B cell (primary cell): ENCODE data around the gene SPN. TPM values are rescaled to one million over a fixed set of nuclear protein-coding genes. Genes with fewer than 3 reads are reported as not detected.

Experiments
- ATAC-seq: fragments of 200-7000 bp; cut with Tn5 transposase; one replicate; pipeline ENCODE4 v1.10.0; 2021; ENCODE audit warnings: low read depth, mild to moderate bottlenecking, moderate number of reproducible peaks, moderate library complexity
- CTCF ChIA-PET: fragments of 350-600 bp; sonication (Branson Sonifier 250); formaldehyde crosslinking; loops from one replicate; lab custom pipeline; 2021; ENCODE audit warnings: antibody characterized with exemption, inconsistent platforms; lab: Charles Lee
- POLR2A ChIA-PET: fragments of 350-600 bp; sonication (Branson Sonifier 250); formaldehyde crosslinking; loops from one replicate; lab custom pipeline; 2021; ENCODE audit warnings: antibody characterized with exemption; lab: Charles Lee
- DNase-seq: peaks from one replicate; pipeline ENCODE4 v3.0.0; 2013
- H2AFZ ChIP-seq: 2 replicates; pipeline ENCODE4 v1.6.1; 2012; ENCODE audit warnings: mild to moderate bottlenecking, low read depth, low read length; ENCODE audit not compliant: insufficient read depth, poor library complexity, severe bottlenecking
- H3K27ac ChIP-seq, 2 donors: 1 replicate in 1 of 2; 2 replicates in 1 of 2; pipeline ENCODE4 v1.5.1; 2012 to 2013; ENCODE audit warnings: low read length in 2 of 2, mild to moderate bottlenecking in 2 of 2, moderate library complexity in 1 of 2
- H3K27me3 ChIP-seq, 4 experiments: fragments of 200-600 bp in 1 of 4; sonication (generic) in 1 of 4; replicated peaks in 1 of 4; 1 replicate in 2 of 4; 2 replicates in 2 of 4; pipeline versions ENCODE4 v1.6.1 to v1.7.0; 2013 to 2016; ENCODE audit warnings: low read length in 3 of 4, mild to moderate bottlenecking in 2 of 4, mixed read lengths in 1 of 4, moderate library complexity in 1 of 4; ENCODE audit not compliant: insufficient read depth in 4 of 4, control insufficient read depth in 3 of 4; ENCODE audit errors: control extremely low read depth in 1 of 4
- H3K36me3 ChIP-seq, 2 experiments: replicated peaks in 1 of 2; 1 replicate in 1 of 2; 2 replicates in 1 of 2; pipeline versions ENCODE4 v1.6.1 to v1.7.1; 2013; ENCODE audit warnings: low read length in 1 of 2; ENCODE audit not compliant: insufficient read depth in 2 of 2, control insufficient read depth in 1 of 2; ENCODE audit errors: control extremely low read depth in 1 of 2, extremely low read depth in 1 of 2
- H3K4me1 ChIP-seq, 2 donors: fragments of 200-600 bp in 1 of 2; sonication (generic) in 1 of 2; 1 replicate in 1 of 2; 2 replicates in 1 of 2; pipeline versions ENCODE4 v1.5.1 to v1.6.1; 2013 to 2017; ENCODE audit warnings: low read length in 2 of 2; ENCODE audit not compliant: control insufficient read depth in 2 of 2, insufficient read depth in 2 of 2
- H3K4me2 ChIP-seq: replicated peaks from 2 replicates; pipeline ENCODE3; 2012; ENCODE audit warnings: mild to moderate bottlenecking, low read depth, low read length; ENCODE audit not compliant: poor library complexity, severe bottlenecking
- H3K4me3 ChIP-seq, 5 experiments: fragments of 200-600 bp in 1 of 5; sonication (generic) in 1 of 5; 1 replicate in 3 of 5; 2 replicates in 2 of 5; pipeline versions ENCODE4 v1.5.1 to v1.7.0; 2011 to 2016; ENCODE audit warnings: low read length in 4 of 5, mild to moderate bottlenecking in 4 of 5, low read depth in 2 of 5, control low read depth in 1 of 5, moderate library complexity in 1 of 5; ENCODE audit not compliant: insufficient read depth in 1 of 5; ENCODE audit errors: control extremely low read depth in 1 of 5, extremely low read depth in 1 of 5
- H3K79me2 ChIP-seq: fragments of 200-600 bp; sonication (generic); one replicate; pipeline ENCODE4 v1.6.0; 2016; ENCODE audit warnings: low read length; ENCODE audit not compliant: control insufficient read depth, insufficient read depth
- H3K9ac ChIP-seq: fragments of 200-600 bp; sonication (generic); 2 replicates; pipeline ENCODE4 v1.6.1; 2017; ENCODE audit warnings: mild to moderate bottlenecking, low read length, moderate library complexity
- H3K9me3 ChIP-seq, 3 donors: one replicate each; pipeline versions ENCODE4 v1.6.1 to v1.7.1; 2013; ENCODE audit warnings: low read length in 2 of 3; ENCODE audit not compliant: control insufficient read depth in 2 of 3, insufficient read depth in 1 of 3; ENCODE audit errors: control extremely low read depth in 1 of 3
- H4K20me1 ChIP-seq: 2 replicates; pipeline ENCODE4 v1.6.0; 2012; ENCODE audit warnings: mild to moderate bottlenecking, low read length; ENCODE audit not compliant: insufficient read depth, control insufficient read depth, poor library complexity, severe bottlenecking
- H3K27ac Mint-ChIP-seq: one replicate; pipeline ENCODE4 v1.8.0; 2021; ENCODE audit warnings: mixed read lengths
- H3K27me3 Mint-ChIP-seq: one replicate; pipeline ENCODE4 v1.8.0; 2021; ENCODE audit warnings: mixed read lengths
- H3K4me1 Mint-ChIP-seq: one replicate; pipeline ENCODE4 v1.8.0; 2021; ENCODE audit warnings: mixed read lengths
- H3K4me3 Mint-ChIP-seq: one replicate; pipeline ENCODE4 v1.8.0; 2021; ENCODE audit warnings: mixed read lengths
- H3K9me3 Mint-ChIP-seq: one replicate; pipeline ENCODE4 v1.8.0; 2022; ENCODE audit warnings: mixed read lengths; ENCODE audit not compliant: insufficient read depth
- CTCF ChIP-seq: fragments of 200-600 bp; IDR thresholded peaks from one replicate; pipeline ENCODE4 v1.8.0; 2022; ENCODE audit warnings: antibody characterized with exemption, mild to moderate bottlenecking
- EZH2 ChIP-seq: IDR thresholded peaks from 2 replicates; pipeline ENCODE4 v1.6.1; 2012; ENCODE audit warnings: borderline replicate concordance, low read depth, mild to moderate bottlenecking, moderate library complexity, low read length; ENCODE audit not compliant: insufficient read depth, poor library complexity, severe bottlenecking
- WGBS: methylation state at CpG from one replicate; pipeline ENCODE4 v1.1.5; 2013; ENCODE audit warnings: missing lambda C conversion rate; ENCODE audit not compliant: insufficient coverage; 5-methylcytosine and 5-hydroxymethylcytosine counted together
- intact Hi-C: fragments of 100-400 bp; cut with micrococcal nuclease; formaldehyde crosslinking; loops from one replicate; pipeline ENCODE4 v1.10.0; 2022
- polyA plus RNA-seq: library from polyadenylated mRNA; depleted of rRNA; stranded (reverse); fragments of >200 nt; gene quantifications from 2 replicates; pipeline ENCODE4 v1.2.3, GENCODE V29; 2012
- total RNA-seq, 2 donors: library from RNA; stranded (reverse); fragments of 120-200 nt in 1 of 2; gene quantifications; 1 replicate in 1 of 2; 2 replicates in 1 of 2; pipeline versions ENCODE4 v1.2.3 to v1.2.4, GENCODE V29; 2013 to 2022

The SPN gene
- total and polyA plus RNA-seq, 2 donors (not counting 1 experiment from before 2014, with no cell fraction given), result 1.1 to 1.9 TPM

DNA sequence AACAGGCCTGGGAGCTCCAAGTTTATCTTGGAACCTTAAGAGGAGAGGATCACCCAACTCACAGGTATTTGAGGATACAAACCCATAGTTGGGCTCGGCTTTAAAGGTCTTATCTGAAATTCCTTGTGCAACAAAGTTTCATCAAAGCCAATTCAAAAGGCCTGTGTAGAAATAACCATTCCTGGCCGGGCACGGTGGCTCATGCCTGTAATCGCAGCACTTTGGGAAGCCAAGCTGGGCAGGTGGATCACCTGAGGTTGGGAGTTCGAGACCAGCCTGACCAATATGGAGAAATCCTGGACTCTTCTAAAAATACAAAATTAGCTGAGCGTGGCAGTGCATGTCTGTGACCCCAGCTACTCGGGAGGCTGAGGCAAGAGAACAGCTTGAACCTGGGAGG, 54.1 kb downstream of the SPN start:
- Histone ChIP-seq H3K79me2 (no peaks in the 10 kb centered on the region), H3K4me3 (no peak overlapping the region), H3K9ac (no peak overlapping the region), H4K20me1 (no peaks in the 10 kb centered on the region), H2AFZ (no peak overlapping the region), H3K4me2 (no peak overlapping the region), H3K4me1 (peaks cover 0 to 3% of the 10 kb centered on the region in 2 donors), H3K36me3 (no peaks in the 10 kb centered on the region), H3K27me3 (no peaks in the 10 kb centered on the region), H3K27ac (no peak overlapping the region), H3K9me3 (no peaks in the 10 kb centered on the region)
- Mint-ChIP-seq H3K4me3 (no peak overlapping the region), H3K27ac (no peak overlapping the region), H3K9me3 (no peaks in the 10 kb centered on the region), H3K27me3 (no peaks in the 10 kb centered on the region), H3K4me1 (peaks cover 6% of the 10 kb centered on the region)
- DNase-seq (no peak), ATAC-seq (no peak)
- intact Hi-C loops, result no loop called here
- POLR2A ChIA-PET, result interaction anchor here (0.6 to 1.1 kb wide), 4 partner anchors 13 to 113 kb away, joined by 3 to 4 read pairs (median 3); no protein-coding TSS in a partner anchor
- 89% methylated on average over 7 of the region's 7 CpGs for WGBS
- CTCF ChIA-PET, result interaction anchor here (1.0 to 6.1 kb wide), 6 partner anchors 13 to 99 kb away, joined by 3 to 63 read pairs (median 4); partner anchors contain the start of gene PAGR1
- no peak for TF ChIP-seq EZH2
- TF ChIP-seq CTCF, result no peak

GRCh38 chr16:29719063-29719462, 56.0 kb downstream of the SPN start:
- H3K9ac ChIP-seq, result no peak overlapping the region
- H3K27ac ChIP-seq, result no peak overlapping the region
- peaks cover 0 to 3% of the 10 kb centered on the region in 2 donors for H3K4me1 ChIP-seq
- Mint-ChIP-seq H3K27me3 (no peaks in the 10 kb centered on the region), H3K4me1 (peaks cover 6% of the 10 kb centered on the region), H3K27ac (no peak overlapping the region), H3K9me3 (no peaks in the 10 kb centered on the region), H3K4me3 (no peak overlapping the region)
- H3K36me3 ChIP-seq, result no peaks in the 10 kb centered on the region
- ChIA-PET POLR2A (no interaction called here), CTCF (interaction anchor here (6.1 kb wide), 1 partner anchor 19 kb away, joined by 63 read pairs; no protein-coding TSS in a partner anchor)
- no peaks in the 10 kb centered on the region for H3K27me3 ChIP-seq
- H3K4me2 ChIP-seq, result no peak overlapping the region
- H3K9me3 ChIP-seq, result no peaks in the 10 kb centered on the region
- DNase-seq (no peak), ATAC-seq (no peak)
- H3K79me2 ChIP-seq, result no peaks in the 10 kb centered on the region
- intact Hi-C loops, result no loop called here
- no peak overlapping the region for H2AFZ ChIP-seq
- H4K20me1 ChIP-seq, result no peaks in the 10 kb centered on the region
- H3K4me3 ChIP-seq, result no peak overlapping the region
- TF ChIP-seq EZH2, result no peak
- TF ChIP-seq CTCF, result no peak
- WGBS, result no CpG with 5 or more reads among the region's 4 CpGs

Other genes with a start within 250 kb of the SPN start
- 17.4 and 19.6 TPM in 2 replicates for gene BOLA2, start 208.9 kb upstream of the SPN start, total RNA-seq
- 20.5 and 46.5 TPM in 2 replicates for gene BOLA2, start 208.9 kb upstream of the SPN start, polyA plus RNA-seq
- gene SLX1B, start 208.7 kb upstream of the SPN start, total RNA-seq, result 29.3 and 70.7 TPM in 2 replicates
- 55.9 and 91.0 TPM in 2 replicates for gene SLX1B, start 208.7 kb upstream of the SPN start, polyA plus RNA-seq
- 6.0 and 7.0 TPM in 2 replicates for gene SULT1A4, start 203.3 kb upstream of the SPN start, total RNA-seq
- gene SULT1A4, start 203.3 kb upstream of the SPN start, polyA plus RNA-seq, result 2.6 and 5.0 TPM in 2 replicates
- gene NPIPB12, start 156.8 kb upstream of the SPN start, total RNA-seq, result 197 and 207 TPM in 2 replicates
- 72.8 and 144 TPM in 2 replicates for gene NPIPB12, start 156.8 kb upstream of the SPN start, polyA plus RNA-seq
- gene QPRT, start 15.9 kb downstream of the SPN start, total RNA-seq, result 0.22 and 0.24 TPM in 2 replicates
- 0.06 and 0.30 TPM in 2 replicates for gene QPRT, start 15.9 kb downstream of the SPN start, polyA plus RNA-seq
- gene C16orf54, start 82.7 kb downstream of the SPN start, total RNA-seq, result 64.4 and 68.3 TPM in 2 replicates
- 21.0 and 44.0 TPM in 2 replicates for gene C16orf54, start 82.7 kb downstream of the SPN start, polyA plus RNA-seq
- not detected in 2 replicates for gene ZG16, start 115.0 kb downstream of the SPN start, total RNA-seq
- 0.06 TPM in 1 of 2 replicates, not detected in the other for gene ZG16, start 115.0 kb downstream of the SPN start, polyA plus RNA-seq
- 53.5 and 53.9 TPM in 2 replicates for gene KIF22, start 127.5 kb downstream of the SPN start, total RNA-seq
- gene KIF22, start 127.5 kb downstream of the SPN start, polyA plus RNA-seq, result 57.2 and 67.5 TPM in 2 replicates
- 189 and 198 TPM in 2 replicates for gene MAZ, start 143.3 kb downstream of the SPN start, total RNA-seq
- gene MAZ, start 143.3 kb downstream of the SPN start, polyA plus RNA-seq, result 109 and 170 TPM in 2 replicates
- 1.6 and 3.1 TPM in 2 replicates for gene PRRT2, start 148.9 kb downstream of the SPN start, total RNA-seq
- 0.71 and 0.79 TPM in 2 replicates for gene PRRT2, start 148.9 kb downstream of the SPN start, polyA plus RNA-seq
- gene PAGR1, start 152.9 kb downstream of the SPN start, total RNA-seq, result 26.7 and 28.4 TPM in 2 replicates
- gene PAGR1, start 152.9 kb downstream of the SPN start, polyA plus RNA-seq, result 17.8 and 18.0 TPM in 2 replicates
- 109 and 112 TPM in 2 replicates for gene MVP, start 157.2 kb downstream of the SPN start, total RNA-seq
- 121 and 217 TPM in 2 replicates for gene MVP, start 157.2 kb downstream of the SPN start, polyA plus RNA-seq
- gene CDIPT, start 200.0 kb downstream of the SPN start, total RNA-seq, result 49.2 and 51.2 TPM in 2 replicates
- 44.5 and 63.3 TPM in 2 replicates for gene CDIPT, start 200.0 kb downstream of the SPN start, polyA plus RNA-seq
- not detected in 2 replicates for gene SEZ6L2, start 236.3 kb downstream of the SPN start, total RNA-seq
- gene SEZ6L2, start 236.3 kb downstream of the SPN start, polyA plus RNA-seq, result 0.10 TPM in 1 of 2 replicates, not detected in the other
- gene ASPHD1, start 237.2 kb downstream of the SPN start, total RNA-seq, result not detected in 2 replicates
- gene ASPHD1, start 237.2 kb downstream of the SPN start, polyA plus RNA-seq, result not detected in 2 replicates